Spleen (tissue), 11 donors: ENCODE measurements around the gene SENP7. TPM values are rescaled to one million over a fixed set of nuclear protein-coding genes. Genes with fewer than 3 reads are reported as not detected.

Source experiments
- DNase-seq: peaks from one replicate; pipeline ENCODE4 v3.0.0-alpha.2; 2020
- H3K27ac ChIP-seq, 8 donors: fragments of 200-600 bp; sonication (generic) in 7 of 8; 1 replicate in 4 of 8; 2 replicates in 4 of 8; pipeline versions ENCODE4 v1.5.0 to v1.8.0; 2016 to 2021; ENCODE audit warnings: inconsistent platforms in 4 of 8, mild to moderate bottlenecking in 4 of 8, moderate library complexity in 1 of 8
- H3K27me3 ChIP-seq, 7 donors: fragments of 200-600 bp; sonication (generic) in 6 of 7; replicated peaks in 1 of 7; 1 replicate in 4 of 7; 2 replicates in 3 of 7; pipeline versions ENCODE4 v1.5.0 to v1.8.0; 2016 to 2021; ENCODE audit warnings: inconsistent platforms in 3 of 7, mild to moderate bottlenecking in 1 of 7
- H3K36me3 ChIP-seq, 6 donors: fragments of 200-600 bp; sonication (generic) in 5 of 6; 1 replicate in 4 of 6; 2 replicates in 2 of 6; pipeline versions ENCODE4 v1.5.0 to v1.8.0; 2016 to 2021; ENCODE audit warnings: inconsistent platforms in 2 of 6
- H3K4me1 ChIP-seq, 6 donors: fragments of 200-600 bp; sonication (generic) in 5 of 6; 1 replicate in 3 of 6; 2 replicates in 3 of 6; pipeline versions ENCODE4 v1.5.0 to v1.8.0; 2016 to 2021; ENCODE audit warnings: inconsistent platforms in 3 of 6
- H3K4me3 ChIP-seq, 8 donors: fragments of 200-600 bp; sonication (generic) in 7 of 8; 1 replicate in 4 of 8; 2 replicates in 4 of 8; pipeline versions ENCODE4 v1.5.0 to v1.8.0; 2016 to 2021; ENCODE audit warnings: inconsistent platforms in 4 of 8, mild to moderate bottlenecking in 4 of 8, moderate library complexity in 2 of 8
- H3K9me3 ChIP-seq, 8 donors: fragments of 200-600 bp; sonication (generic) in 7 of 8; 1 replicate in 4 of 8; 2 replicates in 4 of 8; pipeline versions ENCODE4 v1.5.0 to v1.8.0; 2016 to 2021; ENCODE audit warnings: inconsistent platforms in 4 of 8
- POLR2A ChIP-seq, 3 donors: fragments of 450-650 bp; IDR thresholded peaks; one replicate each; pipeline ENCODE4 v1.5.1; 2017; ENCODE audit warnings: antibody characterized with exemption in 3 of 3, mild to moderate bottlenecking in 1 of 3
- POLR2AphosphoS5 ChIP-seq, 3 donors: sonication (generic); formaldehyde crosslinking; IDR thresholded peaks; one replicate each; pipeline ENCODE4 v1.5.1; 2017; ENCODE audit warnings: antibody characterized with exemption in 3 of 3
- WGBS, 5 donors: extraction: QIAGEN DNeasy Blood & Tissue Kit in 3 of 5; methylation state at CpG; one replicate each; pipeline versions ENCODE4 v1.1.5 to v1.1.7; 2013 to 2018; 5-methylcytosine and 5-hydroxymethylcytosine counted together
- intact Hi-C: fragments of 100-400 bp; cut with DNase I; formaldehyde crosslinking; loops from one replicate; pipeline ENCODE4 v1.15.0; 2023; ENCODE audit warnings: low total_unique reads
- polyA plus RNA-seq, 3 donors: library from polyadenylated mRNA; stranded (reverse); fragments of 200-250 nt; gene quantifications; one replicate each; pipeline ENCODE4 v1.2.1, GENCODE V29; 2013
- total RNA-seq, 7 donors: library from RNA; depleted of rRNA in 3 of 7; stranded (reverse); fragments of >200 nt in 3 of 7; fragmentation: NEBNext Ultra II Directional in 4 of 7; extraction: Animal tissue kit (Norgen Biotek cat#: 25700) in 4 of 7; gene quantifications; one replicate each; pipeline versions ENCODE4 v1.1.0 to v1.2.1, GENCODE V29; 2016 to 2021
- TF ChIP-seq, protein P1 (sequence below), 11 experiments: fragments of 200-600 bp in 7 of 11; fragments of 450-650 bp in 4 of 11; sonication (generic) in 4 of 11; IDR thresholded peaks in 8 of 11; conservative IDR thresholded peaks in 3 of 11; 1 replicate in 7 of 11; 2 replicates in 4 of 11; pipeline versions ENCODE4 v1.4.0 to v1.8.0; 2016 to 2021; ENCODE audit warnings: antibody characterized with exemption in 11 of 11, inconsistent platforms in 4 of 11, mild to moderate bottlenecking in 1 of 11
- donor health status: healthy with polysubstance abuse.
- donor health status: DM: no; HTN: no; CAD: no; lungs with moderate emphysema.
- donor health status: DM: no; HTN: no; CAD: no.
- donor health status: Bipolar disorder and iron deficiency.
- donor health status: healthy.
- donor health status: DM: no; HTN: no; CAD: no.
- donor health status: DM: yes; HTN: yes; CAD: no.

Gene SENP7
- total and polyA plus RNA-seq, 10 donors = 11.2 to 46.9 (median 33.4) TPM

DNA sequence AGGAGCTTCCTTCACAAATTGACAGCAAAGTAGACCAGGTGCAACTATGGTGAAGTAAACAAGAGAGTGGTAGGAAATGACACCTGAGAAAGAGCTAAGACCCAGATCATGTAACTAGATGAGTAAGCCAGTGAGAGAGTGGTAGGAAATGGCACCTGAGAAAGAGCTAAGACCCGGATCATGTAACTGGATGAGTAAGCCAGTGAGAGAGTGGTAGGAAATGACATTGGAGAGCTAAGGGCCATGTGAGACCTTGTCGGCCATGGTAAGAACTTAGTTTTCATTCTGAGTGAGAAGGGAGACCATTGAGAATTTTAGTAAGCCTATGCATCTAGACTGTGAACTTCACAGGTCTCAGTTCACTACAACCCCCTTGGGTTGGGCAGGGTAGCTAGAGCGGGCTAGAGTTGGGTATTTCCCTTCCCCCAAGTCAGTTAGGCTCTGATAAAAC is 5.4 kb upstream of the SENP7 start:
- no peaks in the 10 kb centered on the region for H3K36me3 ChIP-seq
- H3K9me3 ChIP-seq = no peaks in the 10 kb centered on the region
- no peak for DNase-seq
- H3K4me3 ChIP-seq = no peak overlapping the region
- peaks cover 4 to 27% (median 14%) of the 10 kb centered on the region in 6 donors for H3K4me1 ChIP-seq
- H3K27me3 ChIP-seq = peaks cover 0 to 7% (median 0%) of the 10 kb centered on the region in 7 donors
- peak overlapping the region in 6 of 8 donors; percentile 8 to 65 (median 38) for H3K27ac ChIP-seq
- WGBS, 5 donors = 43 to 70% (median 66%) methylated on average over 3 of the region's 3 CpGs
- intact Hi-C loops = no loop called here
- no peak for TF ChIP-seq POLR2A (IDR thresholded peaks at IDR 0.05)
- no peak for TF ChIP-seq POLR2AphosphoS5 (IDR thresholded peaks at IDR 0.05)
- TF ChIP-seq, protein P1, sequence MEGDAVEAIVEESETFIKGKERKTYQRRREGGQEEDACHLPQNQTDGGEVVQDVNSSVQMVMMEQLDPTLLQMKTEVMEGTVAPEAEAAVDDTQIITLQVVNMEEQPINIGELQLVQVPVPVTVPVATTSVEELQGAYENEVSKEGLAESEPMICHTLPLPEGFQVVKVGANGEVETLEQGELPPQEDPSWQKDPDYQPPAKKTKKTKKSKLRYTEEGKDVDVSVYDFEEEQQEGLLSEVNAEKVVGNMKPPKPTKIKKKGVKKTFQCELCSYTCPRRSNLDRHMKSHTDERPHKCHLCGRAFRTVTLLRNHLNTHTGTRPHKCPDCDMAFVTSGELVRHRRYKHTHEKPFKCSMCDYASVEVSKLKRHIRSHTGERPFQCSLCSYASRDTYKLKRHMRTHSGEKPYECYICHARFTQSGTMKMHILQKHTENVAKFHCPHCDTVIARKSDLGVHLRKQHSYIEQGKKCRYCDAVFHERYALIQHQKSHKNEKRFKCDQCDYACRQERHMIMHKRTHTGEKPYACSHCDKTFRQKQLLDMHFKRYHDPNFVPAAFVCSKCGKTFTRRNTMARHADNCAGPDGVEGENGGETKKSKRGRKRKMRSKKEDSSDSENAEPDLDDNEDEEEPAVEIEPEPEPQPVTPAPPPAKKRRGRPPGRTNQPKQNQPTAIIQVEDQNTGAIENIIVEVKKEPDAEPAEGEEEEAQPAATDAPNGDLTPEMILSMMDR (IDR thresholded peaks at IDR 0.05 in 8 of 11, conservative IDR thresholded peaks at IDR 0.05 in 3 of 11) = no peak

GRCh38 chr3:101513419-101513986 is 491 bp upstream of the SENP7 start:
- intact Hi-C loops = no loop called here
- peaks cover 14 to 50% (median 29%) of the 10 kb centered on the region in 6 donors for H3K4me1 ChIP-seq
- peak overlapping the region; percentile 89 to 97 (median 94) for H3K27ac ChIP-seq
- H3K4me3 ChIP-seq = peak overlapping the region; percentile 67 to 88 (median 82)
- no peaks in the 10 kb centered on the region for H3K9me3 ChIP-seq
- peaks cover 0 to 7% (median 0%) of the 10 kb centered on the region in 7 donors for H3K27me3 ChIP-seq
- WGBS, 5 donors = 10 to 15% (median 12%) methylated on average over 12 of the region's 12 CpGs
- DNase-seq = no peak
- TF ChIP-seq POLR2A (IDR thresholded peaks at IDR 0.05) (no peak), POLR2AphosphoS5 (IDR thresholded peaks at IDR 0.05) (no peak)
- TF ChIP-seq, protein P1 (IDR thresholded peaks at IDR 0.05 in 8 of 11, conservative IDR thresholded peaks at IDR 0.05 in 3 of 11) = no peak
- no peaks in the 10 kb centered on the region for H3K36me3 ChIP-seq

GRCh38 chr3:101512396-101512645 is 691 bp downstream of the SENP7 start:
- DNase-seq = no peak
- Histone ChIP-seq H3K27me3 (peaks cover 0 to 7% (median 0%) of the 10 kb centered on the region in 7 donors), H3K27ac (peak overlapping the region; percentile 89 to 97 (median 94)), H3K4me3 (peak overlapping the region; percentile 67 to 88 (median 82)), H3K9me3 (no peaks in the 10 kb centered on the region), H3K36me3 (peaks cover 0 to 4% (median 0%) of the 10 kb centered on the region in 6 donors), H3K4me1 (peaks cover 14 to 52% (median 29%) of the 10 kb centered on the region in 6 donors)
- 1 to 2% (median 1%) methylated on average over 9 of the region's 9 CpGs for WGBS, 5 donors
- TF ChIP-seq, protein P1 (IDR thresholded peaks at IDR 0.05 in 8 of 11, conservative IDR thresholded peaks at IDR 0.05 in 3 of 11) = no peak
- TF ChIP-seq POLR2A (IDR thresholded peaks at IDR 0.05) = no peak
- no peak for TF ChIP-seq POLR2AphosphoS5 (IDR thresholded peaks at IDR 0.05)
- intact Hi-C loops = no loop called here

- no peaks in the 10 kb centered on the region for H3K27me3 ChIP-seq
- intact Hi-C loops = no loop called here
- 83 to 91% (median 90%) methylated on average over 3 of the region's 3 CpGs for WGBS, 5 donors
- H3K9me3 ChIP-seq = no peaks in the 10 kb centered on the region
- H3K36me3 ChIP-seq = peaks cover 0 to 14% (median 0%) of the 10 kb centered on the region in 6 donors
- DNase-seq = no peak
- peaks cover 14 to 75% (median 30%) of the 10 kb centered on the region in 6 donors for H3K4me1 ChIP-seq
- no peak for TF ChIP-seq POLR2AphosphoS5 (IDR thresholded peaks at IDR 0.05)
- no peak for TF ChIP-seq POLR2A (IDR thresholded peaks at IDR 0.05)
- TF ChIP-seq, protein P1 (IDR thresholded peaks at IDR 0.05 in 8 of 11, conservative IDR thresholded peaks at IDR 0.05 in 3 of 11) = no peak
- no peak overlapping the region for H3K4me3 ChIP-seq
- H3K27ac ChIP-seq = no peak overlapping the region
These were observed 3.2 kb downstream of the SENP7 start for GRCh38 chr3:101509811-101510210.
